MM.1S (cell line): ENCODE data around the gene C17orf113.

ENCODE experiments used
- DNase-seq: peaks from one replicate; pipeline ENCODE4 v3.0.0-alpha.2; 2015
- H2AFZ ChIP-seq: fragments of 300-600 bp; sonication (generic); 2 replicates; pipeline ENCODE4 v1.6.0; 2016; ENCODE audit warnings: antibody characterized with exemption, low read length
- H3F3A ChIP-seq: fragments of 300-600 bp; sonication (generic); 2 replicates; pipeline ENCODE4 v1.6.1; 2016; ENCODE audit warnings: mild to moderate bottlenecking, antibody characterized with exemption, low read length, moderate library complexity, mixed read lengths; ENCODE audit not compliant: insufficient read depth
- H3K27ac ChIP-seq: fragments of 300-600 bp; sonication (generic); 2 replicates; pipeline ENCODE4 v1.5.1; 2016; ENCODE audit warnings: mild to moderate bottlenecking, low read length
- H3K27me3 ChIP-seq: fragments of 300-600 bp; sonication (generic); replicated peaks from 2 replicates; pipeline ENCODE4 v1.6.0; 2016; ENCODE audit warnings: low read length; ENCODE audit not compliant: insufficient read depth
- H3K36me3 ChIP-seq: fragments of 300-600 bp; sonication (generic); replicated peaks from 2 replicates; pipeline ENCODE4 v1.6.1; 2016; ENCODE audit warnings: mild to moderate bottlenecking, low read length, mixed read lengths; ENCODE audit not compliant: insufficient read depth
- H3K4me1 ChIP-seq: fragments of 300-600 bp; sonication (generic); 2 replicates; pipeline ENCODE4 v1.6.1; 2016; ENCODE audit warnings: low read length, mixed read lengths
- H3K4me2 ChIP-seq: fragments of 300-600 bp; sonication (generic); 2 replicates; pipeline ENCODE4 v1.6.0; 2016; ENCODE audit warnings: low read depth, low read length
- H3K4me3 ChIP-seq: fragments of 300-600 bp; sonication (generic); 2 replicates; pipeline ENCODE4 v1.5.1; 2016; ENCODE audit warnings: low read length, mixed read lengths
- H3K79me2 ChIP-seq: fragments of 300-600 bp; sonication (generic); 2 replicates; pipeline ENCODE4 v1.6.1; 2016; ENCODE audit warnings: mixed run types, low read length, mixed read lengths
- H3K9ac ChIP-seq: fragments of 300-600 bp; sonication (generic); 2 replicates; pipeline ENCODE4 v1.6.1; 2016; ENCODE audit warnings: low read length, mixed read lengths
- H3K9me2 ChIP-seq: fragments of 300-600 bp; sonication (generic); replicated peaks from 2 replicates; pipeline ENCODE4 v1.6.1; 2016; ENCODE audit warnings: mild to moderate bottlenecking, low read length, mixed read lengths; ENCODE audit not compliant: insufficient read depth
- H3K9me3 ChIP-seq: fragments of 300-600 bp; sonication (generic); replicated peaks from 2 replicates; pipeline ENCODE4 v1.6.1; 2016; ENCODE audit warnings: mild to moderate bottlenecking, low read length, mixed read lengths; ENCODE audit not compliant: insufficient read depth
- H4K20me1 ChIP-seq: fragments of 300-600 bp; sonication (generic); 2 replicates; pipeline ENCODE4 v1.6.1; 2016; ENCODE audit warnings: mild to moderate bottlenecking, low read length, moderate library complexity, mixed read lengths; ENCODE audit not compliant: insufficient read depth
- CTCF ChIP-seq: fragments of 300-600 bp; sonication (generic); IDR thresholded peaks from 2 replicates; pipeline ENCODE4 v1.5.1; 2016; ENCODE audit warnings: antibody characterized with exemption, low read length, mixed read lengths
- EZH2 ChIP-seq: fragments of 300-600 bp; sonication (generic); optimal IDR thresholded peaks from 2 replicates; pipeline ENCODE3; 2017; ENCODE audit warnings: low read depth, mild to moderate bottlenecking, antibody characterized with exemption, low read length, mixed read lengths
- EZH2phosphoT487 ChIP-seq: fragments of 300-600 bp; sonication (generic); IDR thresholded peaks from 2 replicates; pipeline ENCODE4 v1.6.1; 2018; ENCODE audit warnings: antibody characterized with exemption, low read length

Gene C17orf113

GRCh38 chr17:42050393-42051012 is at the start of gene C17orf113:
Gene C17orf113, minus strand, starts transcription at chr17:42050601. Its CDS starts 7,225 bp downstream, at chr17:42043376.
- Histone ChIP-seq H3K4me1 (no peaks in the 10 kb centered on the region), H3K27ac (no peak within 1 kb of the TSS), H3K4me3 (peak within 1 kb of the TSS; percentile 52), H3K9me2 (no peaks in the 10 kb centered on the region), H3K36me3 (no peaks in the 10 kb centered on the region), H3K79me2 (no peaks in the 10 kb centered on the region), H3K9ac (peak within 1 kb of the TSS; percentile 24; the same call in 1 of the 2 replicates), H2AFZ (peak within 1 kb of the TSS; percentile 60), H3K9me3 (no peaks in the 10 kb centered on the region), H3F3A (no peaks in the 10 kb centered on the region), H3K27me3 (peaks cover 42% of the 10 kb centered on the region), H4K20me1 (no peaks in the 10 kb centered on the region), H3K4me2 (peak within 1 kb of the TSS; percentile 73)
- peak; percentile 51 for DNase-seq
- TF ChIP-seq CTCF, result peak; percentile 21; the same call in 1 of the 2 replicates
- TF ChIP-seq EZH2phosphoT487, result no peak

GRCh38 chr17:42098730-42099399 is 48.5 kb upstream of the C17orf113 start:
- Histone ChIP-seq H4K20me1 (no peaks in the 10 kb centered on the region), H3K27me3 (peaks cover 13% of the 10 kb centered on the region), H3K4me2 (no peak overlapping the region), H3K27ac (no peak overlapping the region), H3F3A (no peaks in the 10 kb centered on the region), H3K4me1 (no peaks in the 10 kb centered on the region; the same call in 1 of the 2 replicates), H3K79me2 (no peaks in the 10 kb centered on the region), H3K9ac (no peak overlapping the region), H3K36me3 (no peaks in the 10 kb centered on the region), H3K4me3 (no peak overlapping the region), H2AFZ (no peak overlapping the region), H3K9me3 (no peaks in the 10 kb centered on the region), H3K9me2 (no peaks in the 10 kb centered on the region)
- no peak for DNase-seq
- TF ChIP-seq CTCF, result no peak
- TF ChIP-seq EZH2phosphoT487, result no peak
- TF ChIP-seq EZH2, result no peak

- H3K9ac ChIP-seq, result no peak within 1 kb of the TSS
- H3K4me2 ChIP-seq, result peak within 1 kb of the TSS; percentile 65; the same call in 1 of the 2 replicates
- no peaks in the 10 kb centered on the region for H4K20me1 ChIP-seq
- no peaks in the 10 kb centered on the region for H3K79me2 ChIP-seq
- no peak within 1 kb of the TSS for H3K27ac ChIP-seq
- H3K9me3 ChIP-seq, result no peaks in the 10 kb centered on the region
- no peaks in the 10 kb centered on the region; the same call in 1 of the 2 replicates for H3K4me1 ChIP-seq
- TF ChIP-seq EZH2 (no peak), CTCF (no peak), EZH2phosphoT487 (no peak)
- H3F3A ChIP-seq, result no peaks in the 10 kb centered on the region
- peak within 1 kb of the TSS; percentile 40 for H2AFZ ChIP-seq
- peaks cover 13% of the 10 kb centered on the region for H3K27me3 ChIP-seq
- no peaks in the 10 kb centered on the region for H3K9me2 ChIP-seq
- DNase-seq, result no peak
- H3K4me3 ChIP-seq, result peak within 1 kb of the TSS; percentile 23; the same call in 1 of the 2 replicates
- no peaks in the 10 kb centered on the region for H3K36me3 ChIP-seq
Measured at GRCh38 chr17:42097691-42098631, 47.6 kb upstream of the C17orf113 start, which contains the start of gene ZNF385C. Gene ZNF385C, minus strand, starts transcription at chr17:42098473. Its CDS starts 35,417 bp downstream, at chr17:42063056.
